MM.1S (cell line): Measurements from ENCODE around the gene ATP2B2.

Source experiments
- CTCF ChIP-seq: fragments of 300-600 bp; sonication (generic); IDR thresholded peaks from 2 replicates; pipeline ENCODE4 v1.5.1; 2016; ENCODE audit warnings: antibody characterized with exemption, low read length, mixed read lengths
- EZH2phosphoT487 ChIP-seq: fragments of 300-600 bp; sonication (generic); IDR thresholded peaks from 2 replicates; pipeline ENCODE4 v1.6.1; 2018; ENCODE audit warnings: antibody characterized with exemption, low read length

- TF ChIP-seq CTCF (no peak), EZH2phosphoT487 (no peak)
These were observed 127.1 kb downstream of the ATP2B2 start for GRCh38 chr3:10378246-10378645.
